Gastrocnemius medialis (tissue), 4 donors: Measurements from ENCODE around the gene GRID1.

Source experiments
- CTCF ChIP-seq, 5 experiments: fragments of 450-650 bp in 3 of 5; fragments of 200-600 bp in 2 of 5; sonication (generic) in 2 of 5; IDR thresholded peaks in 4 of 5; conservative IDR thresholded peaks in 1 of 5; 1 replicate in 4 of 5; 2 replicates in 1 of 5; pipeline ENCODE4 v1.5.1; 2016 to 2019; ENCODE audit warnings: antibody characterized with exemption in 5 of 5, mild to moderate bottlenecking in 3 of 5, moderate library complexity in 3 of 5
- POLR2A ChIP-seq, 2 donors: fragments of 450-650 bp; IDR thresholded peaks; one replicate each; pipeline ENCODE4 v1.6.1; 2017; ENCODE audit warnings: antibody characterized with exemption in 2 of 2, mild to moderate bottlenecking in 2 of 2, moderate library complexity in 2 of 2

GRCh38 chr10:86180861-86181260, 185.7 kb downstream of the GRID1 start:
- no peak for TF ChIP-seq CTCF (IDR thresholded peaks at IDR 0.05 in 4 of 5, conservative IDR thresholded peaks at IDR 0.05 in 1 of 5)
- TF ChIP-seq POLR2A (IDR thresholded peaks at IDR 0.05): no peak
